ENCODE data around the gene JHY.

The JHY gene

GRCh38 chr11:122872046-122872445 is 10.5 kb upstream of the JHY start:
- no peak for DNase-seq (ENCODE audit: low spot score)

- DNase-seq (ENCODE audit: low spot score): no peak
Observed at GRCh38 chr11:122874991-122875390, 7.6 kb upstream of the JHY start.

DNA sequence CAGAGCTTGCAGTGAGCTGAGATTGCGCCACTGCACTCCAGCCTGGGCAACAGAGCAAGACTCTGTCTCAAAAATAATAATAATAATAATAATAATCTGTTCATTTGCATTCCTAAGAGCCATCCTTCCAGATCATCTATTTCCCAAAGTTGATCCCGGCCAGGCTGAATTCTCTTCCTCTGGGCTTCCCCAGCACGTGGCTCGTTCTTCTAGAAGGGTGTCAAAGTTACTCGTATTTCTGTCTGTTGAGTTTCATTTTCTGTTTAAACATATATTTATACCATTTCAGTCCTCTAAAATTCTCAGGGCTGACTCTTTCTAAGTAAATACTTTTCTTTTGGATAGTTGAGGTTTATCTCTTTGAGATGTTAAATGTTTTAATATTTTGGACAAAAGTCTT is 4.8 kb upstream of the JHY start:
- DNase-seq (ENCODE audit: low spot score): no peak

- no peak for DNase-seq (ENCODE audit: low spot score)
Observed at GRCh38 chr11:122879785-122880184, 2.8 kb upstream of the JHY start.

DNA sequence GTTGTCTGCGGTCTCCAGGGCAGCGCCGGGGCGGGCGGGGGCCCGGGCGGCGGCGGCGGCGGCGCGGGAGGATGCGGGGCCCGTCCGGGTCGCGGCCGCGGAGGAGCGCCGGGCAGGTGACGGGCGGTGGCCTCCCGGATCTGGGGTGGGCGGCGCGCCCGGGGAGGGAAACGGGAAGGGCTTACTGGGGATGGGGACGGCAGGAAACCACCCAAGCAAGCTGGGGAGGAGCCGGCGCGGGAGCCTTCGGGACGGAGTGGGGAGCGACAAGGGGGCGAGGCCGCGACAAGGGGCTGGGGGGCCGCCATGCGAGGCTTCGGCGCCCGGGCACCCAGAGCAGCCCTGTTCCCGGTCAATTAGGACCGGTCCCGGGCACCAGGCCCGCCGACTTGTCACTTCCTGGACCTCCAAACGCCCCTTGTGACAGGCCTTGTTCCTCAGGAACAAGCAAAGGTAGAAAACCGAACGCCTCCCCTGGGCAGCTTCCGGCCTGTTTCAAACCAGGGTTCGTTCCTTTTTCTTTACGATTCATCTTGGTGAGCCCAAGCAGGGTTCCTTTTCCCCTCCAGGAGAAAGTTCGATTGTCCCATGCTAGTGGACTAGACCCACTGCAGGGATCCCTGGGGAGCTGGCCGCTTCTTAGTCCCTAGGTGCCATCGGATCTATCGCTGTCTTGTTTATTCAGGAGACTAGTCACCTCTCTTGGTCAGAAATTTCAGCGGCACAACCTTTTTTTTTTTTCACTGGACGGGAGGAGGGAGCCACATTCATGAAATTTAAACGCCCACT is 492 bp downstream of the JHY start:
- DNase-seq (ENCODE audit: low spot score): peak; percentile 8

DNA sequence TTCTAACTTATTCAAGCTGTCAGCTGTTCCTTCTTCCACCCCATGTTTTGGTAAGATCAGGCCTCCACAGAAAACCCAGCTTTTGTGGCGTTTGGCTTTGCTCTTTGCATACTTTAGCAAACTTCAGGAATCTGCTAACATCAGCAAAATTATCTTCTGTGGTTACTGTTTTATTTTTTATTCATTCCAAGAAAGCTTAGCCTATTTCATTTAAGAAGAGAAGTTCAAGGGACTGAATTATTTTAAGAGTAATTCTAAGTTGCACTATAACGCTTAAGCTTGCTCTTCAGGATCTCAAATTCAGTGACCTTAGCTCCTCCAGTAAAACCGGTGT is 1.1 kb downstream of the JHY start:
- DNase-seq (ENCODE audit: low spot score): no peak

GRCh38 chr11:122888162-122888561 is 5.6 kb downstream of the JHY start:
- DNase-seq (ENCODE audit: low spot score): no peak

- DNase-seq (ENCODE audit: low spot score): peak; percentile 13
Observed at GRCh38 chr11:122893131-122893530, 10.6 kb downstream of the JHY start.

- no peak for DNase-seq (ENCODE audit: low spot score)
Observed at GRCh38 chr11:122895563-122895962, 13.0 kb downstream of the JHY start.

DNA sequence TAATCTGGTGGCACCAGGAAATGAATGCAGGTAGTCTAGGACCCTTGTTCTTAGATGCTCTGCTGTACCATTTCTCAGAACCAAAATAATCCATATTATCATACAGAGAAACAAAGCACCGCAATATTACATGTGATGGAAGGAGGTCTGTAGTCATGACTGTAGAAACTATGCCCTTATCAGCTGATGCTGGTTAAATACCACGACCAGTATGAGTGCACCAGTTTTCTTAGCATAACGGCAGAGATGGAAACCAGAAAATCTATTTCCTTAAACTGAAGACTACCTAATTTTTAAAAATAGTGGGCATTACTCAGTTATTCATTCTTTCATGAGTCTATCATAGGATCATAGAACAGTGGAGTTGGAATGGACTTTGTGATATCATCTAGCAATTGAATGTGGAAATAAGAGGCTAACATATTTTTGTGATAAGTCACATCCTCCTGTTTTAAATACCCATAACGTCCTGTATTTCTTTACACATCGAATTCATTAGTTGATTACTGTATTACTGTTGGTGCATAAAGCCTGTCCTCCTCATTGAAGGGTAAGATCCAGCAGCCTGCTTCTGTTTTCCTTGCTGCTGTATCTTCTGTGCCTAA is 15.1 kb downstream of the JHY start:
- DNase-seq (ENCODE audit: low spot score): no peak

GRCh38 chr11:122898799-122899198 is 16.2 kb downstream of the JHY start:
- DNase-seq (ENCODE audit: low spot score): no peak

GRCh38 chr11:122900587-122901202 is 18.1 kb downstream of the JHY start:
- DNase-seq (ENCODE audit: low spot score): peak; percentile 25

DNA sequence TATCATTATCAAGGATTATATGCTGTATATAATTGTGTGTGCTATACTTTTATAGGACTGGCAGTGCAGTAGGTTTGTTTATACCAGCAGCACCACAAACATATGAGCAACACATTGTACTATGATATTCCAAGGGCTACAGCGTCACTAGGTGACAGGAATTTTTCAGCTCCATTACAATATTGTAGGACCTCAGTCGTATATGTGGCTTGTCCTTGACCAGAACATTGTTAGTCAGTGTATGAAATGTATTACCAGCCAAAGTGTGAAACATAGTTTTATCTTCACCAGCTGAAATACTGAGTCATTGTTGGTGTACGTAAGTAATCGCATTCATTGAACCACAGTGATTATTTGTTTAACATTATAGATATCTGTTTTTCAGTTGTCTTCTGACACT is 20.4 kb downstream of the JHY start:
- no peak for DNase-seq (ENCODE audit: low spot score)

DNA sequence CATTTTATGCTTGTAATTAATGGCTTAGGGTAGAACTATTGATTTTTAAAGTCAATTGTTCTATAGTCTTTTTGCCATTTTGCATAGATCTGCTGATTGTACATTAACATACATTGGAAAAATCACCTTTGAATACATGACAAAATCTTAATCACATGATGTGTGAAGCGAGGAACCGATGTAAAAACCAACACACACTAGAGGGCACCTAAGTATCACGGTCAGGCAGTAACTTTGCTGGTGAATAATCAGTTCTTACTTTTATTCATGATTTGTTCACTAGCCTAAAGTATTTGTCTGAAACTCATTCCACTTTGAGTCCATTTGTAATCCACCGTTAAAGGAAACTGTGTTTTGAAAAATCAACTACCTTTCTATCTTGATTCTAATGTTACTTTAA is 28.2 kb downstream of the JHY start:
- DNase-seq (ENCODE audit: low spot score): peak; percentile 34

DNA sequence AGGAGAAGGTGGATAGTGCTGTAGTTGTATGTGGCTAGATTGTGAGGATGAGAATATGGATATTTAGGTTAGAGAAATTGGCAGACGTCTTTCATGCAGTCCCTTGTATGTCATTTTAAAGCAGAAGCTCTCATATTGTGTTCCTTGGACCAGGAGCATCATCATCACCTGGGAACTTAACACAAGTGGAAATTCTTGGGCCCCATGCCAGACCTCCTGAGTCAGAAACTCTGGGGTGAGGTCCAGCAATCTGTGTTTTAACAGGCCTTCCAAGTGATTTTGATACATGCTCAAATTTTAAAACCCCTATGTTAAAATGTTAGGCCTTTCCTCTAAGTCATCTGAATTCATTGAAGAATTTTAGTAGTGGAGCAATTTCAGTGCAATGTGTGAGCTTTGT is 34.8 kb downstream of the JHY start:
- no peak for DNase-seq (ENCODE audit: low spot score)

DNA sequence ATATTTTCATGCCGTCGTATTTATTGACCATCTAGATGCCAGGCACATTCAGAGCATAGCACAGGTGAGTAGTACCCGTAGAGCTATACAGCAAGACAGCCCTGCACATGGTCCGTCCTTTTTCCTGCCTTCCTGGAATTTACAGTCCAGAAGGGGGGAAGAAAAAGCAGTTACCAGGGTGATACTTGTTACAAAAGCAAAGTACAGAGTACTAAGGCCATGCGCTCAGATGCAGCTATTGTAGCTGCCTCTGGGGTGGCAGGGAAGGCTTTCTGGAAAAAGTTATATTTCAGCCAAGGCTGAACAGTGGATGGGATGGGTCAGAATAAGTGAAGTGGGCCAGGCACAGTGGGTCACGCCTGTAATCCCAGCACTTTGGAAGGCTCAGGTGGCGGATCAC is 36.2 kb downstream of the JHY start:
- no peak for DNase-seq (ENCODE audit: low spot score)

GRCh38 chr11:122920579-122920978 is 38.0 kb downstream of the JHY start:
- no peak for DNase-seq (ENCODE audit: low spot score)

GRCh38 chr11:122922893-122923292 is 40.3 kb downstream of the JHY start:
- no peak for DNase-seq (ENCODE audit: low spot score)

- no peak for DNase-seq (ENCODE audit: low spot score)
Observed at GRCh38 chr11:122923302-122923701, 40.7 kb downstream of the JHY start.

- DNase-seq (ENCODE audit: low spot score): no peak
Observed at GRCh38 chr11:122931510-122931909, 49.0 kb downstream of the JHY start.

DNA sequence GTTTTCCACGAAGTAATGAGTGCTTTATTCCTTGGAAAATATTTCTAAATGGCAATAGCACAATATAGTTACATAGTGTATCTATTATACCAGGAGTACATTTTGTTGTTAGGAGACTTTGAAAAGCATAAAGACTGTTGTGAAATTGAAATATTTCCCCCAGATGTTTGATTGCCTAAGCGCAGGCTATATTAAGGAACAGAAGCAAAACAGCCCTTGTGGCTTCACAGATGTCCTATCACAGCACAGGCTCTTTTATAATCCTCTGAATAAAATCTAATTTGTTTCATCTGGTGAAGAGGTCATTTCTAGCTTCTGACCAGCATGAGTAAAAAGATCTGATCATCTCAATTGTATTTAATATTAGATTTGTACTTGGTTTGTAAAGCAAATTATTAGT is 50.9 kb downstream of the JHY start:
- no peak for DNase-seq (ENCODE audit: low spot score)

DNA sequence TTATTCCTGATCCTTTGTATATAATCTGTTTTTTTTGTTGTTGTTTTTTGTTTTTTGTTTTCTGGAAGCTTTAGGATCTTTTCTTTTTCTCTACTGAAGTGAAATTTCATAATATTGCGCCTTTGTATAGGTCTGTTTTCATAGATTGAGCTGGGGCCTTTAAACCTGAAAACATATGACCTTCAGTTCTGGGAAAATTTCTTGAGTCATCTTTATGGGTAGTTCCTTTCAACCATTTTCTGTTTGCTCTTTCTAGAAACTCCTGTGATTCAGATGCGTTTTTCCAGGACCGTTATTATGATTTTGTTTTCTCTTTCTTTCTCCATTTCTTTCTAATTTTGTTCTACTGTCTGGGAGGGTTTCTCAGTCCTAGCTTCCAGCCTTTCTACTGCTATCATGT is 55.4 kb downstream of the JHY start:
- no peak for DNase-seq (ENCODE audit: low spot score)

- no peak for DNase-seq (ENCODE audit: low spot score)
Observed at GRCh38 chr11:122938557-122938956, 56.0 kb downstream of the JHY start.

DNA sequence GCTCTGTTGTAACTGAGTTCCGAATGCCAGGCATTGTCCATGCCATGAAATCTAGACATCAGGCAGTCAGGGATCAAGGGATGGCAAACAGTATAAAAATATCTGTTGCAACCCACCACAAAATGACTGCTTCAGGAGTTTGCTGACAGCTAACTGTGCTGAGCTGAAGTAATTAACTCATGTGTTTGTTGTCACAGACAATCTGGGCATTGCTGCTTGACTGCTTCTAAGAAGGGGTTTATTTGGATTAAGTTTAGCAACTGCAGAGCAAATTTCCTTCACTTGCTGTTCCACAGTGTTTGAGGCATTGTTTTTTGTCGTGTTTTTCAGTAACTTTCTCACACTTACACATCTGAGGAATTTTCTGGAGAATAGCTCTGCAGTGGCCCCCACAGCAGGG is 68.7 kb downstream of the JHY start:
- DNase-seq (ENCODE audit: low spot score): no peak

All from Ammon's horn (tissue), 1 donor.